GM23248 (cell line): ENCODE results near the gene ARPC5. TPM values are rescaled to one million over a fixed set of nuclear protein-coding genes. Genes with fewer than 3 reads are reported as not detected.

ENCODE experiments used
- DNase-seq: peaks from one replicate; pipeline ENCODE4 v3.0.0-alpha.2; 2015
- H2AFZ ChIP-seq: fragments of 200-600 bp; sonication (generic); 2 replicates; pipeline ENCODE4 v1.6.1; 2016; ENCODE audit warnings: antibody characterized with exemption
- H3F3A ChIP-seq: fragments of 200-600 bp; sonication (generic); 2 replicates; pipeline ENCODE4 v1.6.1; 2016; ENCODE audit warnings: mild to moderate bottlenecking, antibody characterized with exemption, mixed run types; ENCODE audit not compliant: insufficient read depth
- H3K27ac ChIP-seq: fragments of 200-600 bp; sonication (generic); 2 replicates; pipeline ENCODE4 v1.5.1; 2016; ENCODE audit warnings: mild to moderate bottlenecking
- H3K27me3 ChIP-seq: fragments of 200-600 bp; sonication (generic); replicated peaks from 2 replicates; pipeline ENCODE4 v1.6.1; 2016; ENCODE audit warnings: mild to moderate bottlenecking; ENCODE audit not compliant: insufficient read depth
- H3K36me3 ChIP-seq: fragments of 200-600 bp; sonication (generic); 2 replicates; pipeline ENCODE4 v1.6.1; 2016; ENCODE audit warnings: low read depth, mild to moderate bottlenecking
- H3K4me1 ChIP-seq: fragments of 200-600 bp; sonication (generic); 2 replicates; pipeline ENCODE4 v1.6.1; 2016; ENCODE audit warnings: mild to moderate bottlenecking; ENCODE audit not compliant: insufficient read depth
- H3K4me2 ChIP-seq: fragments of 200-600 bp; sonication (generic); one replicate; pipeline ENCODE4 v1.6.1; 2016; ENCODE audit warnings: mild to moderate bottlenecking; ENCODE audit not compliant: unreplicated experiment
- H3K4me3 ChIP-seq: fragments of 200-600 bp; sonication (generic); 2 replicates; pipeline ENCODE4 v1.5.1; 2016; ENCODE audit warnings: mild to moderate bottlenecking
- H3K79me2 ChIP-seq: fragments of 200-600 bp; sonication (generic); 2 replicates; pipeline ENCODE4 v1.6.1; 2016; ENCODE audit warnings: mild to moderate bottlenecking; ENCODE audit not compliant: insufficient read depth
- H3K9ac ChIP-seq: fragments of 200-600 bp; sonication (generic); 2 replicates; pipeline ENCODE4 v1.6.1; 2016; ENCODE audit warnings: mild to moderate bottlenecking
- H3K9me2 ChIP-seq: fragments of 200-600 bp; sonication (generic); 2 replicates; pipeline ENCODE4 v1.6.1; 2016; ENCODE audit warnings: mixed run types, mild to moderate bottlenecking, moderate library complexity; ENCODE audit not compliant: insufficient read depth
- H3K9me3 ChIP-seq: fragments of 200-600 bp; sonication (generic); one replicate; pipeline ENCODE4 v1.6.1; 2017; ENCODE audit warnings: low read depth
- H4K20me1 ChIP-seq: fragments of 200-600 bp; sonication (generic); 2 replicates; pipeline ENCODE4 v1.6.0; 2016; ENCODE audit not compliant: insufficient read depth
- EZH2 ChIP-seq: fragments of 200-600 bp; sonication (generic); IDR thresholded peaks from 2 replicates; pipeline ENCODE4 v1.6.1; 2018; ENCODE audit warnings: antibody characterized with exemption, mild to moderate bottlenecking; ENCODE audit not compliant: insufficient read depth, poor library complexity, severe bottlenecking
- EZH2phosphoT487 ChIP-seq: fragments of 200-600 bp; sonication (generic); IDR thresholded peaks from 2 replicates; pipeline ENCODE4 v1.6.1; 2018; ENCODE audit warnings: antibody characterized with exemption, moderate library complexity, mild to moderate bottlenecking, low read depth; ENCODE audit not compliant: insufficient read depth
- WGBS, 2 experiments: methylation state at CpG; one replicate each; pipeline ENCODE4 v1.1.6; 2015 to 2017; ENCODE audit warnings: low lambda C conversion rate in 2 of 2, low coverage in 1 of 2; ENCODE audit errors: missing lambda C conversion rate in 2 of 2; 5-methylcytosine and 5-hydroxymethylcytosine counted together
- in situ Hi-C: fragments of 300-500 bp; cut with MboI; formaldehyde crosslinking; loops from 2 replicates; pipeline ENCODE4 v1.15.0; 2020
- polyA plus RNA-seq: library from polyadenylated mRNA; unstranded; fragments of >200 nt; fragmentation: Nextera tagmentation; extraction: Ambion mirVana; gene quantifications from 2 replicates; pipeline ENCODE4 v1.2.1, GENCODE V29; 2016
- total RNA-seq: library from RNA; depleted of rRNA; stranded (reverse); fragments of >200 nt; shearing (Covaris generic); gene quantifications from 2 replicates; pipeline ENCODE4 v1.2.3, GENCODE V29; 2014

Gene ARPC5
- total and polyA plus RNA-seq, 2 experiments from 2014 or later, result 388 to 666 TPM

GRCh38 chr1:183588827-183589226 lies 46.8 kb downstream of the ARPC5 start:
- no peak overlapping the region for H3K27ac ChIP-seq
- no peaks in the 10 kb centered on the region for H3K9me3 ChIP-seq
- H4K20me1 ChIP-seq, result no peaks in the 10 kb centered on the region
- no peak overlapping the region for H3K9ac ChIP-seq
- H3K36me3 ChIP-seq, result no peaks in the 10 kb centered on the region
- no peaks in the 10 kb centered on the region for H3K79me2 ChIP-seq
- no peaks in the 10 kb centered on the region for H3K4me1 ChIP-seq
- H3K9me2 ChIP-seq, result no peaks in the 10 kb centered on the region
- H3K27me3 ChIP-seq, result no peaks in the 10 kb centered on the region
- in situ Hi-C loops, result no loop called here
- H3F3A ChIP-seq, result no peaks in the 10 kb centered on the region
- DNase-seq, result no peak
- H2AFZ ChIP-seq, result no peak overlapping the region
- TF ChIP-seq EZH2 (no peak), EZH2phosphoT487 (no peak)
- H3K4me3 ChIP-seq, result no peak overlapping the region
- H3K4me2 ChIP-seq, result no peak overlapping the region

GRCh38 chr1:183586926-183587325 lies 48.7 kb downstream of the ARPC5 start:
- Histone ChIP-seq H3K9ac (no peak overlapping the region), H2AFZ (no peak overlapping the region), H3K27ac (no peak overlapping the region), H3K4me3 (no peak overlapping the region), H3K27me3 (no peaks in the 10 kb centered on the region), H3K9me2 (no peaks in the 10 kb centered on the region), H3K36me3 (no peaks in the 10 kb centered on the region), H3K9me3 (no peaks in the 10 kb centered on the region), H3K4me2 (no peak overlapping the region), H3F3A (peaks cover 5% of the 10 kb centered on the region; the same call in 1 of the 2 replicates), H3K79me2 (no peaks in the 10 kb centered on the region), H4K20me1 (no peaks in the 10 kb centered on the region), H3K4me1 (no peaks in the 10 kb centered on the region)
- WGBS, 2 experiments, result 83 to 89% methylated on average over 8 of the region's 8 CpGs
- TF ChIP-seq EZH2phosphoT487, result no peak
- no peak for TF ChIP-seq EZH2
- DNase-seq, result no peak
- in situ Hi-C loops, result no loop called here

GRCh38 chr1:183586455-183586854 lies 49.1 kb downstream of the ARPC5 start:
- Histone ChIP-seq H3K4me1 (no peaks in the 10 kb centered on the region), H3K27ac (no peak overlapping the region), H3K9ac (no peak overlapping the region), H3K9me2 (no peaks in the 10 kb centered on the region), H3F3A (peaks cover 5% of the 10 kb centered on the region; the same call in 1 of the 2 replicates), H3K9me3 (no peaks in the 10 kb centered on the region), H3K4me2 (no peak overlapping the region), H3K27me3 (no peaks in the 10 kb centered on the region), H2AFZ (no peak overlapping the region), H3K79me2 (no peaks in the 10 kb centered on the region), H3K4me3 (no peak overlapping the region), H4K20me1 (no peaks in the 10 kb centered on the region), H3K36me3 (no peaks in the 10 kb centered on the region)
- 88 to 95% methylated on average over 1 of the region's 1 CpG for WGBS, 2 experiments
- DNase-seq, result no peak
- no peak for TF ChIP-seq EZH2phosphoT487
- TF ChIP-seq EZH2, result no peak
- in situ Hi-C loops, result no loop called here

GRCh38 chr1:183585038-183585437 lies 50.5 kb downstream of the ARPC5 start:
- H3K9me3 ChIP-seq, result no peaks in the 10 kb centered on the region
- no peaks in the 10 kb centered on the region for H3K79me2 ChIP-seq
- H3K9ac ChIP-seq, result no peak overlapping the region
- 67 to 69% methylated on average over 6 of the region's 6 CpGs for WGBS, 2 experiments
- H3K27ac ChIP-seq, result no peak overlapping the region
- no peaks in the 10 kb centered on the region for H3K27me3 ChIP-seq
- no peaks in the 10 kb centered on the region for H3K4me1 ChIP-seq
- H3K4me2 ChIP-seq, result no peak overlapping the region
- no peaks in the 10 kb centered on the region for H3K36me3 ChIP-seq
- no peak overlapping the region for H2AFZ ChIP-seq
- in situ Hi-C loops, result no loop called here
- no peak overlapping the region for H3K4me3 ChIP-seq
- TF ChIP-seq EZH2phosphoT487, result no peak
- no peak for TF ChIP-seq EZH2
- H4K20me1 ChIP-seq, result no peaks in the 10 kb centered on the region
- DNase-seq, result no peak
- peaks cover 5% of the 10 kb centered on the region; the same call in 1 of the 2 replicates for H3F3A ChIP-seq
- H3K9me2 ChIP-seq, result no peaks in the 10 kb centered on the region

GRCh38 chr1:183584147-183584546 lies 51.4 kb downstream of the ARPC5 start:
- Histone ChIP-seq H3K79me2 (no peaks in the 10 kb centered on the region), H3K36me3 (no peaks in the 10 kb centered on the region), H3K9ac (no peak overlapping the region), H3K9me2 (no peaks in the 10 kb centered on the region), H3K27ac (no peak overlapping the region), H3K27me3 (no peaks in the 10 kb centered on the region), H3K4me2 (no peak overlapping the region), H4K20me1 (no peaks in the 10 kb centered on the region), H2AFZ (no peak overlapping the region), H3K4me3 (no peak overlapping the region), H3F3A (peaks cover 5% of the 10 kb centered on the region; the same call in 1 of the 2 replicates), H3K9me3 (no peaks in the 10 kb centered on the region), H3K4me1 (no peaks in the 10 kb centered on the region)
- in situ Hi-C loops, result no loop called here
- TF ChIP-seq EZH2phosphoT487 (no peak), EZH2 (no peak)
- no peak for DNase-seq
- WGBS, 2 experiments, result 68 to 71% methylated on average over 5 of the region's 5 CpGs
